ENCODE data around the gene SYTL4.

- TF ChIP-seq, protein P1, sequence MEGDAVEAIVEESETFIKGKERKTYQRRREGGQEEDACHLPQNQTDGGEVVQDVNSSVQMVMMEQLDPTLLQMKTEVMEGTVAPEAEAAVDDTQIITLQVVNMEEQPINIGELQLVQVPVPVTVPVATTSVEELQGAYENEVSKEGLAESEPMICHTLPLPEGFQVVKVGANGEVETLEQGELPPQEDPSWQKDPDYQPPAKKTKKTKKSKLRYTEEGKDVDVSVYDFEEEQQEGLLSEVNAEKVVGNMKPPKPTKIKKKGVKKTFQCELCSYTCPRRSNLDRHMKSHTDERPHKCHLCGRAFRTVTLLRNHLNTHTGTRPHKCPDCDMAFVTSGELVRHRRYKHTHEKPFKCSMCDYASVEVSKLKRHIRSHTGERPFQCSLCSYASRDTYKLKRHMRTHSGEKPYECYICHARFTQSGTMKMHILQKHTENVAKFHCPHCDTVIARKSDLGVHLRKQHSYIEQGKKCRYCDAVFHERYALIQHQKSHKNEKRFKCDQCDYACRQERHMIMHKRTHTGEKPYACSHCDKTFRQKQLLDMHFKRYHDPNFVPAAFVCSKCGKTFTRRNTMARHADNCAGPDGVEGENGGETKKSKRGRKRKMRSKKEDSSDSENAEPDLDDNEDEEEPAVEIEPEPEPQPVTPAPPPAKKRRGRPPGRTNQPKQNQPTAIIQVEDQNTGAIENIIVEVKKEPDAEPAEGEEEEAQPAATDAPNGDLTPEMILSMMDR (IDR thresholded peaks at IDR 0.05), result no peak
- TF ChIP-seq POLR2AphosphoS5 (IDR thresholded peaks at IDR 0.05), result no peak
These were observed 12.8 kb downstream of the SYTL4 start for GRCh38 chrX:100719139-100719538.
